Measurements from ENCODE around the gene SCPEP1. TPM values are rescaled to one million over a fixed set of nuclear protein-coding genes. Genes with fewer than 3 reads are reported as not detected.
A peak's percentile ranks its signal among the peaks of the same experiment; 100 is the strongest.

SCPEP1 gene
- 30.9 TPM for polyA plus RNA-seq (2012; ENCODE audit: insufficient read length, low read depth)

- peak; percentile 55; the same call in 1 of the 2 replicates for TF ChIP-seq POLR2AphosphoS5 (IDR thresholded peaks at IDR 0.05; ENCODE audit: low read depth, low read length)
- no peak for TF ChIP-seq SIN3A (IDR thresholded peaks at IDR 0.05; ENCODE audit: borderline replicate concordance, insufficient read depth, low read length)
- TF ChIP-seq, protein P1, sequence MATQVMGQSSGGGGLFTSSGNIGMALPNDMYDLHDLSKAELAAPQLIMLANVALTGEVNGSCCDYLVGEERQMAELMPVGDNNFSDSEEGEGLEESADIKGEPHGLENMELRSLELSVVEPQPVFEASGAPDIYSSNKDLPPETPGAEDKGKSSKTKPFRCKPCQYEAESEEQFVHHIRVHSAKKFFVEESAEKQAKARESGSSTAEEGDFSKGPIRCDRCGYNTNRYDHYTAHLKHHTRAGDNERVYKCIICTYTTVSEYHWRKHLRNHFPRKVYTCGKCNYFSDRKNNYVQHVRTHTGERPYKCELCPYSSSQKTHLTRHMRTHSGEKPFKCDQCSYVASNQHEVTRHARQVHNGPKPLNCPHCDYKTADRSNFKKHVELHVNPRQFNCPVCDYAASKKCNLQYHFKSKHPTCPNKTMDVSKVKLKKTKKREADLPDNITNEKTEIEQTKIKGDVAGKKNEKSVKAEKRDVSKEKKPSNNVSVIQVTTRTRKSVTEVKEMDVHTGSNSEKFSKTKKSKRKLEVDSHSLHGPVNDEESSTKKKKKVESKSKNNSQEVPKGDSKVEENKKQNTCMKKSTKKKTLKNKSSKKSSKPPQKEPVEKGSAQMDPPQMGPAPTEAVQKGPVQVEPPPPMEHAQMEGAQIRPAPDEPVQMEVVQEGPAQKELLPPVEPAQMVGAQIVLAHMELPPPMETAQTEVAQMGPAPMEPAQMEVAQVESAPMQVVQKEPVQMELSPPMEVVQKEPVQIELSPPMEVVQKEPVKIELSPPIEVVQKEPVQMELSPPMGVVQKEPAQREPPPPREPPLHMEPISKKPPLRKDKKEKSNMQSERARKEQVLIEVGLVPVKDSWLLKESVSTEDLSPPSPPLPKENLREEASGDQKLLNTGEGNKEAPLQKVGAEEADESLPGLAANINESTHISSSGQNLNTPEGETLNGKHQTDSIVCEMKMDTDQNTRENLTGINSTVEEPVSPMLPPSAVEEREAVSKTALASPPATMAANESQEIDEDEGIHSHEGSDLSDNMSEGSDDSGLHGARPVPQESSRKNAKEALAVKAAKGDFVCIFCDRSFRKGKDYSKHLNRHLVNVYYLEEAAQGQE (IDR thresholded peaks at IDR 0.05; ENCODE audit: insufficient read depth in 1 of 2, low read depth in 2 of 2, low read length in 2 of 2), result no peak
- TF ChIP-seq TAF1 (IDR thresholded peaks at IDR 0.05; ENCODE audit: borderline replicate concordance, insufficient read depth, low read length), result peak; percentile 58; the same call in 1 of the 2 replicates
- peak; percentile 69 for TF ChIP-seq FOXP2 (optimal IDR thresholded peaks at IDR 0.05; ENCODE audit: borderline replicate concordance, extremely low read depth, extremely low read length, insufficient read depth)
These were observed at the start of gene SCPEP1 for GRCh38 chr17:56977673-56978395. TSS of gene SCPEP1 (plus strand) at chr17:56978131. CDS start at chr17:56978160, 29 bp downstream.

- TF ChIP-seq SIN3A (IDR thresholded peaks at IDR 0.05; ENCODE audit: borderline replicate concordance, insufficient read depth, low read length), result no peak
- TF ChIP-seq, protein P1 (IDR thresholded peaks at IDR 0.05; ENCODE audit: insufficient read depth in 1 of 2, low read depth in 2 of 2, low read length in 2 of 2), result no peak
- TF ChIP-seq POLR2AphosphoS5 (IDR thresholded peaks at IDR 0.05; ENCODE audit: low read depth, low read length), result no peak
- TF ChIP-seq FOXP2 (optimal IDR thresholded peaks at IDR 0.05; ENCODE audit: borderline replicate concordance, extremely low read depth, extremely low read length, insufficient read depth), result no peak
- TF ChIP-seq TAF1 (IDR thresholded peaks at IDR 0.05; ENCODE audit: borderline replicate concordance, insufficient read depth, low read length), result no peak
These were observed 49.3 kb upstream of the SCPEP1 start for GRCh38 chr17:56928586-56928985.

GRCh38 chr17:56929362-56929969 lies 48.5 kb upstream of the SCPEP1 start:
- no peak for TF ChIP-seq SIN3A (IDR thresholded peaks at IDR 0.05; ENCODE audit: borderline replicate concordance, insufficient read depth, low read length)
- no peak for TF ChIP-seq FOXP2 (optimal IDR thresholded peaks at IDR 0.05; ENCODE audit: borderline replicate concordance, extremely low read depth, extremely low read length, insufficient read depth)
- TF ChIP-seq, protein P1 (IDR thresholded peaks at IDR 0.05; ENCODE audit: insufficient read depth in 1 of 2, low read depth in 2 of 2, low read length in 2 of 2), result no peak
- TF ChIP-seq POLR2AphosphoS5 (IDR thresholded peaks at IDR 0.05; ENCODE audit: low read depth, low read length), result no peak
- no peak for TF ChIP-seq TAF1 (IDR thresholded peaks at IDR 0.05; ENCODE audit: borderline replicate concordance, insufficient read depth, low read length)

DNA sequence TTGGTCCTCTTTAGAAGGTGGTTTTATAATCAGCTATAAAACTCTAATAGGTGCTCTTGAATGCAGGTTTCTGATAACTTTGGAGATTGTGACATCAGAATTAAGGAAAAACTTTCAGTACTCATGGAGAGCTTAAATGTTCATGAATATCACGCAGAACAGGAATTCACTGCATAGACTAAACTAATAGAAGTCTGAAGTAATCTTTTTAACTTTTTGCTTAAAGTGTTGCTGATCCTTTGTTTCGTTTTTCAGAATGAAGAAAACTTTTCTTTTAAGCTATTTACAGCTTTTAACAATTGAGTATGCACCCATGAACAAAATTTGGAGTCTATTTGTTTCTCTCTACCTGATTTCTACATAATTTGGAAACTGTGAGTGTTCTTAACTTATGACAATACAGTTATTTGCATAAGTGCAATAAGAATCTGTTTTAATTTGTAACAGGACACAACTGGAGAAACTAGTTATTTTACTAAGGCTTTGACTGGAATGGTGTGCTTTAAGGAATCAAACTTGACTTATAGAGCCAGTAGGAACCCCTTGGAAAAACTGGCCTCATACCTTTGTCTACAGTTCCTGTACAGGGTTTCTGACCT lies 47.1 kb upstream of the SCPEP1 start:
- no peak for TF ChIP-seq FOXP2 (optimal IDR thresholded peaks at IDR 0.05; ENCODE audit: borderline replicate concordance, extremely low read depth, extremely low read length, insufficient read depth)
- TF ChIP-seq SIN3A (IDR thresholded peaks at IDR 0.05; ENCODE audit: borderline replicate concordance, insufficient read depth, low read length), result no peak
- no peak for TF ChIP-seq TAF1 (IDR thresholded peaks at IDR 0.05; ENCODE audit: borderline replicate concordance, insufficient read depth, low read length)
- TF ChIP-seq, protein P1 (IDR thresholded peaks at IDR 0.05; ENCODE audit: insufficient read depth in 1 of 2, low read depth in 2 of 2, low read length in 2 of 2), result no peak
- no peak for TF ChIP-seq POLR2AphosphoS5 (IDR thresholded peaks at IDR 0.05; ENCODE audit: low read depth, low read length)

Data from PFSK-1 (cell line).